ENCODE results near the gene IGLL5. TPM values are rescaled to one million over a fixed set of nuclear protein-coding genes. Genes with fewer than 3 reads are reported as not detected.

The IGLL5 gene
- total RNA-seq, 1 donor from 2014 or later: not detected

GRCh38 chr22:22893077-22893805 lies 5.6 kb downstream of the IGLL5 start:
- Histone ChIP-seq H3K4me1 (ENCODE audit: insufficient read depth, low read length) (no peaks in the 10 kb centered on the region), H3K27ac (ENCODE audit: low read depth, low read length) (no peak overlapping the region), H3K4me3 (ENCODE audit: insufficient read depth, low read depth, low read length) (no peak overlapping the region), H4K20me1 (ENCODE audit: insufficient read depth, low read length) (no peaks in the 10 kb centered on the region), H3K9me3 (ENCODE audit: insufficient read depth, low read depth, low read length) (no peaks in the 10 kb centered on the region), H2AFZ (ENCODE audit: low read depth, low read length) (no peak overlapping the region), H3K9ac (ENCODE audit: low read length) (no peak overlapping the region), H3K27me3 (ENCODE audit: insufficient read depth, low read length) (peaks cover 2% of the 10 kb centered on the region), H3K79me2 (ENCODE audit: insufficient read depth, low read length) (no peaks in the 10 kb centered on the region), H3K36me3 (ENCODE audit: insufficient read depth, low read length) (no peaks in the 10 kb centered on the region), H3K4me2 (ENCODE audit: low read length) (no peak overlapping the region)
- H3K27ac Mint-ChIP-seq (ENCODE audit: unreplicated experiment): no peak overlapping the region
- no peaks in the 10 kb centered on the region for H3K36me3 Mint-ChIP-seq (ENCODE audit: low read depth, unreplicated experiment)
- FAIRE-seq (no peak), DNase-seq (ENCODE audit: low read depth) (no peak)
- no peaks in the 10 kb centered on the region for H3K9me3 Mint-ChIP-seq (ENCODE audit: unreplicated experiment)
- TF ChIP-seq CTCF (IDR thresholded peaks at IDR 0.05; ENCODE audit: insufficient read depth, low read depth, low read length) (no peak), EZH2 (IDR thresholded peaks at IDR 0.05; ENCODE audit: insufficient read depth, low read length) (no peak)
- H3K4me3 Mint-ChIP-seq (ENCODE audit: unreplicated experiment): no peak overlapping the region
- peaks cover 78% of the 10 kb centered on the region for H3K27me3 Mint-ChIP-seq (ENCODE audit: low read depth, unreplicated experiment)
- H3K4me1 Mint-ChIP-seq (ENCODE audit: low read depth, unreplicated experiment): no peaks in the 10 kb centered on the region

- no peaks in the 10 kb centered on the region for H3K4me1 Mint-ChIP-seq (ENCODE audit: low read depth, unreplicated experiment)
- no peak overlapping the region for H2AFZ ChIP-seq (ENCODE audit: low read depth, low read length)
- H3K27ac ChIP-seq (ENCODE audit: low read depth, low read length): no peak overlapping the region
- H3K9me3 ChIP-seq (ENCODE audit: insufficient read depth, low read depth, low read length): no peaks in the 10 kb centered on the region
- H3K9ac ChIP-seq (ENCODE audit: low read length): no peak overlapping the region
- DNase-seq (ENCODE audit: low read depth) (no peak), FAIRE-seq (no peak)
- H3K9me3 Mint-ChIP-seq (ENCODE audit: unreplicated experiment): no peaks in the 10 kb centered on the region
- no peaks in the 10 kb centered on the region for H3K79me2 ChIP-seq (ENCODE audit: insufficient read depth, low read length)
- no peaks in the 10 kb centered on the region for H3K4me1 ChIP-seq (ENCODE audit: insufficient read depth, low read length)
- no peak overlapping the region for H3K4me3 ChIP-seq (ENCODE audit: insufficient read depth, low read depth, low read length)
- H4K20me1 ChIP-seq (ENCODE audit: insufficient read depth, low read length): no peaks in the 10 kb centered on the region
- H3K27me3 Mint-ChIP-seq (ENCODE audit: low read depth, unreplicated experiment): peaks cover 76% of the 10 kb centered on the region
- no peak overlapping the region for H3K4me2 ChIP-seq (ENCODE audit: low read length)
- H3K36me3 ChIP-seq (ENCODE audit: insufficient read depth, low read length): no peaks in the 10 kb centered on the region
- TF ChIP-seq EZH2 (IDR thresholded peaks at IDR 0.05; ENCODE audit: insufficient read depth, low read length) (no peak), CTCF (IDR thresholded peaks at IDR 0.05; ENCODE audit: insufficient read depth, low read depth, low read length) (no peak)
- H3K36me3 Mint-ChIP-seq (ENCODE audit: low read depth, unreplicated experiment): no peaks in the 10 kb centered on the region
- no peak overlapping the region for H3K27ac Mint-ChIP-seq (ENCODE audit: unreplicated experiment)
- no peak overlapping the region for H3K4me3 Mint-ChIP-seq (ENCODE audit: unreplicated experiment)
- H3K27me3 ChIP-seq (ENCODE audit: insufficient read depth, low read length): peaks cover 2% of the 10 kb centered on the region
Observed at GRCh38 chr22:22893891-22894739, 6.5 kb downstream of the IGLL5 start.
